Spleen (tissue), 7 donors: ENCODE measurements around the gene ARF3.

Experiments used
- POLR2A ChIP-seq, 3 donors: fragments of 450-650 bp; IDR thresholded peaks; one replicate each; pipeline ENCODE4 v1.5.1; 2017; ENCODE audit warnings: antibody characterized with exemption in 3 of 3, mild to moderate bottlenecking in 1 of 3
- POLR2AphosphoS5 ChIP-seq, 3 donors: sonication (generic); formaldehyde crosslinking; IDR thresholded peaks; one replicate each; pipeline ENCODE4 v1.5.1; 2017; ENCODE audit warnings: antibody characterized with exemption in 3 of 3
- TF ChIP-seq, protein P1 (sequence below), 11 experiments: fragments of 200-600 bp in 7 of 11; fragments of 450-650 bp in 4 of 11; sonication (generic) in 4 of 11; IDR thresholded peaks in 8 of 11; conservative IDR thresholded peaks in 3 of 11; 1 replicate in 7 of 11; 2 replicates in 4 of 11; pipeline versions ENCODE4 v1.4.0 to v1.8.0; 2016 to 2021; ENCODE audit warnings: antibody characterized with exemption in 11 of 11, inconsistent platforms in 4 of 11, mild to moderate bottlenecking in 1 of 11
- donor health status: DM: no; HTN: no; CAD: no; lungs with moderate emphysema.
- donor health status: DM: no; HTN: no; CAD: no.
- donor health status: DM: no; HTN: no; CAD: no.

DNA sequence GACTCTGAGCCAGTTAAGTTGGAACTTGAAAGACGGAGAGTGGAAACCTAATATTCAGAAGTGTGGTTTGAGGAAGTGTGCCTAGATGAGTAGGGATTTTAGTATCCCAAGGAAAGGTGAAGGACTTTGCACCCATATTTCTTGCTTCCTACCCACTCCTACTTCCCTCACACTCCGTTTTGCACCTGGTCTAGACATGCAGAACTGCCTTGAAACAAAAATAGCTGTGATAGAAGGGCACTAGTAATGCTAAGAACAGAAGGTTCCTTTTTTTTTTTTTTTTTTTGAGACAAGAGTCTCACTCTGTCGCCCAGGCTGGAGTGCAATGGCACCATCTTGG, 732 bp upstream of the ARF3 start:
- TF ChIP-seq POLR2AphosphoS5 (IDR thresholded peaks at IDR 0.05) (no peak), POLR2A (IDR thresholded peaks at IDR 0.05) (no peak)
- TF ChIP-seq, protein P1, sequence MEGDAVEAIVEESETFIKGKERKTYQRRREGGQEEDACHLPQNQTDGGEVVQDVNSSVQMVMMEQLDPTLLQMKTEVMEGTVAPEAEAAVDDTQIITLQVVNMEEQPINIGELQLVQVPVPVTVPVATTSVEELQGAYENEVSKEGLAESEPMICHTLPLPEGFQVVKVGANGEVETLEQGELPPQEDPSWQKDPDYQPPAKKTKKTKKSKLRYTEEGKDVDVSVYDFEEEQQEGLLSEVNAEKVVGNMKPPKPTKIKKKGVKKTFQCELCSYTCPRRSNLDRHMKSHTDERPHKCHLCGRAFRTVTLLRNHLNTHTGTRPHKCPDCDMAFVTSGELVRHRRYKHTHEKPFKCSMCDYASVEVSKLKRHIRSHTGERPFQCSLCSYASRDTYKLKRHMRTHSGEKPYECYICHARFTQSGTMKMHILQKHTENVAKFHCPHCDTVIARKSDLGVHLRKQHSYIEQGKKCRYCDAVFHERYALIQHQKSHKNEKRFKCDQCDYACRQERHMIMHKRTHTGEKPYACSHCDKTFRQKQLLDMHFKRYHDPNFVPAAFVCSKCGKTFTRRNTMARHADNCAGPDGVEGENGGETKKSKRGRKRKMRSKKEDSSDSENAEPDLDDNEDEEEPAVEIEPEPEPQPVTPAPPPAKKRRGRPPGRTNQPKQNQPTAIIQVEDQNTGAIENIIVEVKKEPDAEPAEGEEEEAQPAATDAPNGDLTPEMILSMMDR (IDR thresholded peaks at IDR 0.05 in 8 of 11, conservative IDR thresholded peaks at IDR 0.05 in 3 of 11): no peak
